GM18502 (cell line): ENCODE measurements around the gene BCAS4.
A peak's percentile ranks its signal among the peaks of the same experiment; 100 is the strongest.

Experiments used
- ATAC-seq: cut with Tn5 transposase; IDR thresholded peaks from one replicate; pipeline ENCODE4 v1.9.1; 2021; ENCODE audit warnings: mild to moderate bottlenecking; ENCODE audit not compliant: unreplicated experiment, poor library complexity

The BCAS4 gene

GRCh38 chr20:50819349-50819748 lies 24.5 kb downstream of the BCAS4 start:
- no peak for ATAC-seq

- ATAC-seq, result no peak
Measured at GRCh38 chr20:50820515-50821256, 25.8 kb downstream of the BCAS4 start.

GRCh38 chr20:50821257-50821921 lies 26.5 kb downstream of the BCAS4 start:
- no peak for ATAC-seq

- no peak for ATAC-seq
Measured at GRCh38 chr20:50821994-50822393, 27.1 kb downstream of the BCAS4 start.

- ATAC-seq, result no peak
Measured at GRCh38 chr20:50823319-50823718, 28.5 kb downstream of the BCAS4 start.

GRCh38 chr20:50824137-50824536 lies 29.3 kb downstream of the BCAS4 start:
- no peak for ATAC-seq

GRCh38 chr20:50826121-50826520 lies 31.3 kb downstream of the BCAS4 start:
- ATAC-seq, result no peak

- no peak for ATAC-seq
Measured at GRCh38 chr20:50828363-50829136, 33.7 kb downstream of the BCAS4 start.

- no peak for ATAC-seq
Measured at GRCh38 chr20:50831622-50832021, 36.8 kb downstream of the BCAS4 start.

- no peak for ATAC-seq
Measured at GRCh38 chr20:50834599-50835005, 39.7 kb downstream of the BCAS4 start.

- ATAC-seq, result peak; percentile 87
Measured at GRCh38 chr20:50837532-50838321, 42.9 kb downstream of the BCAS4 start.

- no peak for ATAC-seq
Measured at GRCh38 chr20:50838322-50838625, 43.4 kb downstream of the BCAS4 start.

GRCh38 chr20:50838707-50839385 lies 44.0 kb downstream of the BCAS4 start:
- no peak for ATAC-seq

GRCh38 chr20:50842821-50843220 lies 48.0 kb downstream of the BCAS4 start:
- no peak for ATAC-seq

- ATAC-seq, result no peak
Measured at GRCh38 chr20:50843331-50844276, 48.7 kb downstream of the BCAS4 start.

GRCh38 chr20:50844430-50845100 lies 49.7 kb downstream of the BCAS4 start:
- peak; percentile 98 for ATAC-seq

- no peak for ATAC-seq
Measured at GRCh38 chr20:50845566-50846215, 50.8 kb downstream of the BCAS4 start.

- ATAC-seq, result no peak
Measured at GRCh38 chr20:50848341-50848808, 53.5 kb downstream of the BCAS4 start.
